AML-193 (cell line): ENCODE results near the gene COL23A1.
"Not testable (repeated sequence)": the region's sequence is repeated elsewhere in the genome, so short reads cannot be mapped to it uniquely, and the experiment has no call there.

ENCODE experiments used
- DNase-seq, 2 experiments: peaks; one replicate each; lab custom pipeline; 2025; lab: John Stamatoyannopoulos, UW

COL23A1 gene

GRCh38 chr5:178588769-178589168 is 1.4 kb downstream of the COL23A1 start:
- no peak for DNase-seq

GRCh38 chr5:178587763-178588611 is 2.2 kb downstream of the COL23A1 start:
- DNase-seq: peak in 1 of 2 experiments; percentile 7

- no peak for DNase-seq
Measured at GRCh38 chr5:178586396-178586795, 3.8 kb downstream of the COL23A1 start.

- not testable (repeated sequence) for DNase-seq
Measured at GRCh38 chr5:178585421-178585820, 4.8 kb downstream of the COL23A1 start.

GRCh38 chr5:178583279-178583678 is 6.9 kb downstream of the COL23A1 start:
- DNase-seq: no peak

GRCh38 chr5:178582291-178582690 is 7.9 kb downstream of the COL23A1 start:
- DNase-seq: no peak

- no peak for DNase-seq
Measured at GRCh38 chr5:178581621-178582020, 8.6 kb downstream of the COL23A1 start.

- DNase-seq: no peak
Measured at GRCh38 chr5:178580271-178580955, 9.8 kb downstream of the COL23A1 start.

- DNase-seq: no peak
Measured at GRCh38 chr5:178577944-178578343, 12.2 kb downstream of the COL23A1 start.

GRCh38 chr5:178577376-178577839 is 12.8 kb downstream of the COL23A1 start:
- DNase-seq: no peak

GRCh38 chr5:178576591-178577351 is 13.4 kb downstream of the COL23A1 start:
- no peak for DNase-seq

GRCh38 chr5:178573216-178573615 is 17.0 kb downstream of the COL23A1 start:
- no peak for DNase-seq

- DNase-seq: no peak
Measured at GRCh38 chr5:178572617-178573016, 17.6 kb downstream of the COL23A1 start.

- DNase-seq: peak in 1 of 2 experiments; percentile 4
Measured at GRCh38 chr5:178569485-178569884, 20.7 kb downstream of the COL23A1 start.

- no peak for DNase-seq
Measured at GRCh38 chr5:178564811-178565550, 25.2 kb downstream of the COL23A1 start.

- DNase-seq: no peak
Measured at GRCh38 chr5:178564397-178564796, 25.8 kb downstream of the COL23A1 start.

- no peak for DNase-seq
Measured at GRCh38 chr5:178563621-178564020, 26.6 kb downstream of the COL23A1 start.

- no peak for DNase-seq
Measured at GRCh38 chr5:178561746-178562264, 28.4 kb downstream of the COL23A1 start.

GRCh38 chr5:178560911-178561310 is 29.3 kb downstream of the COL23A1 start:
- DNase-seq: no peak

GRCh38 chr5:178557416-178557815 is 32.8 kb downstream of the COL23A1 start:
- no peak for DNase-seq

- no peak for DNase-seq
Measured at GRCh38 chr5:178555771-178556211, 34.4 kb downstream of the COL23A1 start.
